Measurements from ENCODE around the gene FARSA.
A peak's percentile ranks its signal among the peaks of the same experiment; 100 is the strongest.
"Not testable (repeated sequence)": the region's sequence is repeated elsewhere in the genome, so short reads cannot be mapped to it uniquely, and the experiment has no call there.

FARSA gene

DNA sequence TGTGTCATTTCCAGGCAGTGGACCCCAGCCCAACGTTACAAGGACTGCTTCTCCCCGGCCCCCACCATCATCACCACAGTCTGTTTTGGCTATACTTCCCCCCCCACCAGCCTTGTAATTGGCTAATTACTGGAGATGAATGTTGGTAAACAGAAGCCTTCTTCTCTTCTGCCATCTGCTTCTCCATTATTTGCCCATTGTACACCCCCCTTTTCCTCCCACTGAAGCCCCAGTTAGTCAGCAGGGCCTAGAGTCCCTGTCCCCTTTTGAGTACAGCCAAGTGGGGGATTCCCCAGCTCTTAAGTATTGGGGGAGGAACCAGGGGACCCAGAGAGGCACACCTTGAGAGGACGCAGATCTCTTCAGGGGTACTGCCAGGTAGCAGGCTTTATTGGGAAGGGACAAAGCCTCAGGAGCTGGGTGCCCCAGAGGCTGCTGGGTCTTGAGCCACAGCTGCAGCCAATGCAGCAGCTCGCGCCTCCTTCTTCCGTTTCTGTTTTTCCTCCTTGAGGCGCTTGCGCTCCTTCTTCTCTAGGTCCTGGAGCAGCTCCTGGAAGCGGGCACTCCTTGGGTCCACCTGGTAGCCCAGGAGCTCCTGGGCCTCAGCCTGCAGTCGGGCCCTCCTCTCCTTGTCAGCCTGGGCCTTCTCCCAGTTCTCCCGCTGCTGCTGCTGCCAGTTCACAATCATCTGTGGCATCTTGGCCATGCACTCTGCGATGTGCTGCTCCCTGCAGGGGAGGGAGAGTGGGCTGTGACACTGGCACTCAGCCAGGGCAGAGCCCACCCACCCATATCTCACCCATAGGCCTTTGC is 20.5 kb upstream of the FARSA start:
- no peak for DNase-seq

- no peak for DNase-seq
Observed at GRCh38 chr19:12953138-12953798, 19.8 kb upstream of the FARSA start.

- no peak for DNase-seq
Observed at GRCh38 chr19:12952488-12953137, 19.1 kb upstream of the FARSA start.

DNA sequence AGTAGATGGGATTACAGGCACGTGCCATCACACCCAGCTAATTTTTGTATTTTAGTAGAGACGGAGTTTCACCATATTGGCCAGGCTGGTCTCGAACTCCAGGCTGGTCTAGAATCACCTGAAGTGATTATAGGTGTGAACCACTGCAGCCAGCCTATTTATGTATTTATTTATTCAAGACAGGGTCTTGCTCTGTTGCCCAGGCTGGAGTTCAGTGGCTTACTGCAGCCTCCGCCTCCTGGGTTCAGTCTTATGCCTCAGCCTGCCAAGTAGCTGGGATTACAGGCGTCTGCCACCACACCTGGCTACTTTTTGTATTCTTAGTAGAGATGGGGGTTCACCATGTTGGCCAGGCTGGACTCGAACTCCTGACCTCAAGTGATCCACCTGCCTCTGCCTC is 18.5 kb upstream of the FARSA start:
- DNase-seq = not testable (repeated sequence)

- DNase-seq = no peak
Observed at GRCh38 chr19:12949363-12950283, 16.1 kb upstream of the FARSA start.

- no peak for DNase-seq
Observed at GRCh38 chr19:12948612-12949362, 15.3 kb upstream of the FARSA start.

- DNase-seq = no peak
Observed at GRCh38 chr19:12947702-12948611, 14.4 kb upstream of the FARSA start.

- no peak for DNase-seq
Observed at GRCh38 chr19:12946731-12947496, 13.4 kb upstream of the FARSA start.

DNA sequence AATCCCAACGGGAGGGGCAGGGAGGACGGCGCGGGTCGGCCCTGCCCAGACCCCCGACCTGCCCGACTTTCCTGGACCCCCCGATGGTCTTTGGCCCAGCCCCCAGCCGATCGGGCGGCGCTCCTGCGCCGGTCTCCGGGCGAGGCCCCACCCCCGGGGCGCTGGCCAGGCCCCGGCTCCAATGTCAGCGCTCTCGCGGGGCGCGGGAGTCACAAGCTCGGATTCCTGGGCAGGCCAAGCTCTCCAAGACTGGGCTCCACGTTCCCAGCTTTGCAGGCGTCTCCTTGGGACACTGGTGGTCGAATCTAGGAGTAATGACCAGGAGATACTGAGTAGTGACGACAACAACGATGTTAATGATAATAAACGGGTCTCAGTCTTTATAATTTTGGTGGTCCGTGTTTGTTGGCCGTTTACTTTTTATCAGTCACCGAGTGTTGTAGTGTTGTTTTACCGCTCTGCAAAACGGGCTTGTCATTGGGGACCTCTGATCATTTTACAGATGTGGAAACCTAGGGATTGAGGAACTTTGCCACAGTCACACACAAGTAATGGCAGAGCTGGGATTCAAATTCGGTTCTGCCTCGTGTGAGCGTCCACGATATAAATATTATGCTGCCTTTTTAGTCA is 12.7 kb upstream of the FARSA start:
- DNase-seq = peak; percentile 52

GRCh38 chr19:12945479-12946091 is 12.1 kb upstream of the FARSA start, which contains the start of gene RAD23A:
Gene RAD23A (plus strand): TSS chr19:12945862. CDS start chr19:12945949, 87 bp downstream.
- peak; percentile 98 for DNase-seq

DNA sequence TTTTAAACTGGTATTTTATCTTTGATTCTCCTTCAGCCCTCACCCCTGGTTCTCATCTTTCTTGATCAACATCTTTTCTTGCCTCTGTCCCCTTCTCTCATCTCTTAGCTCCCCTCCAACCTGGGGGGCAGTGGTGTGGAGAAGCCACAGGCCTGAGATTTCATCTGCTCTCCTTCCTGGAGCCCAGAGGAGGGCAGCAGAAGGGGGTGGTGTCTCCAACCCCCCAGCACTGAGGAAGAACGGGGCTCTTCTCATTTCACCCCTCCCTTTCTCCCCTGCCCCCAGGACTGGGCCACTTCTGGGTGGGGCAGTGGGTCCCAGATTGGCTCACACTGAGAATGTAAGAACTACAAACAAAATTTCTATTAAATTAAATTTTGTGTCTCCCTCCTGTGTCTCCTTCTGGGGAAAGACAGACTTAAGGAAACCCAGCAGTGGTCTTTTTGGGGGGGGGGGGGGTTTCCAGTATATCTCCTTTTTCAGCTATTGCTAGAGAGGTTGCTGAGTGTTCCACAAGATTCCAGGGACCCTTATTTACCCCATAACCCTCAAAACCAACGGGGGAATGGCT is 10.7 kb upstream of the FARSA start:
- DNase-seq = no peak

- DNase-seq = no peak
Observed at GRCh38 chr19:12943437-12944044, 10.0 kb upstream of the FARSA start.

- no peak for DNase-seq
Observed at GRCh38 chr19:12940897-12941296, 7.4 kb upstream of the FARSA start.

DNA sequence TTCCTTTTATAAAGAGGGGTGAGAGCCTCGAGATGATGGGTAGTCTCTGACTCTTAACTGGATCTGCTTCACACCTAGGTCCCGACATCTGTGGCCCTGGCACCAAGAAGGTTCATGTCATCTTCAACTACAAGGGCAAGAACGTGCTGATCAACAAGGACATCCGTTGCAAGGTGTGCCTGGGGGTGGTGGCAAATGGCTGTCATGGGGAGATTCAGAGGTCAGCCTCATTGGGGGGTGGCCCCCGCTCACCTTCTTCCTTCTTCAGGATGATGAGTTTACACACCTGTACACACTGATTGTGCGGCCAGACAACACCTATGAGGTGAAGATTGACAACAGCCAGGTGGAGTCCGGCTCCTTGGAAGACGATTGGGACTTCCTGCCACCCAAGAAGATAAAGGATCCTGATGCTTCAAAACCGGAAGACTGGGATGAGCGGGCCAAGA is 6.5 kb upstream of the FARSA start:
- no peak for DNase-seq

GRCh38 chr19:12938779-12939601 is 5.5 kb upstream of the FARSA start:
- DNase-seq = peak; percentile 40

DNA sequence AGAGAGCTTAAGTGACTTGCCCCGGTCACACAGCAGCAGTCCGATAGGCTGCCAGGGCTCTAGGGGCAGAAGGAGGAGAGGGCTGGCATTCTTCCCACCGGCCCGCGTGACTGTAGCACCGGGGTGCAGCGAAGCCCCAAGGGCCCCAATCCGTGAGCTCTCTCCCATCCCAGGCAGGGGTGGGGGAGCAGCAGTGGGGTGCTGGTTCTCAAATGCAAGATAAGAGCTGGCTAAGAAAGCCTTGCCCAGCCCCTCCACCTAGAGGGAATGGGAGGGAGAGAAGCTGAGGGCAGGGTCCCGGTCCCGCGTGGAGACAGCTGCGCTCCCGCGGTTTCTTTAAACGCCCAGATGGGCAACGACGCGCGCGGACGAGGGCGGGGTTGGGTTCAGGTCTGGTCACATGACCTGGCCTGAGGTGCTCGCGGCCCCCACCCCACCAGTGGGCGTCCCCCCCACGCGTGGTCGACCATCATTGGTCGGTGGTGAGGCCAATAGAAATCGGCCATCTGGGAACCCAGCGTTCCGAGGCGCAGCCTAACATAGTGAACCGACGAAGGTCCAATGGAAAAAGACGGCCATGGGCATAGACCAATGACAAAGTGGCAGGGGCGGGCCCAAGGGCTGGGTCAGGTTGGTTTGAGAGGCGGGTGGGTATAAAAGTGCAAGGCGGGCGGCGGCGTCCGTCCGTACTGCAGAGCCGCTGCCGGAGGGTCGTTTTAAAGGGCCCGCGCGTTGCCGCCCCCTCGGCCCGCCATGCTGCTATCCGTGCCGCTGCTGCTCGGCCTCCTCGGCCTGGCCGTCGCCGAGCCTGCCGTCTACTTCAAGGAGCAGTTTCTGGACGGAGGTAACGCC is 4.6 kb upstream of the FARSA start, which contains the start of gene CALR:
CALR (plus strand) TSS at position 683 of the 852 bp plus-strand sequence; CDS start at position 754, 71 bp downstream.
- DNase-seq = peak; percentile 100

All from CD4-positive, alpha-beta T cell treated with Interleukin-6 for 4 hours (primary cell).